IMR-90 (cell line): Measurements from ENCODE around the gene ADAMTS10. TPM values are rescaled to one million over a fixed set of nuclear protein-coding genes. Genes with fewer than 3 reads are reported as not detected.

Experiments used
- ATAC-seq: fragments of 200-7000 bp; cut with Tn5 transposase; 2 replicates; pipeline ENCODE4 v1.9.1; 2020; ENCODE audit warnings: low read depth, mild to moderate bottlenecking, moderate library complexity
- BruUV-seq: library from RNA; stranded (reverse); fragments of 400-500 nt; replicated peaks from 2 replicates; lab custom pipeline; 2021; lab: Mats Ljungman, UMichigan
- CTCF ChIA-PET: fragments of 300-600 bp; formaldehyde crosslinking; extraction: SDS; loops from one replicate; lab custom pipeline; 2021; ENCODE audit warnings: antibody characterized with exemption; lab: Yijun Ruan, JAX
- POLR2A ChIA-PET: fragments of 300-600 bp; sonication (Branson Sonifier 250); formaldehyde crosslinking; loops from one replicate; lab custom pipeline; 2022; ENCODE audit warnings: antibody characterized with exemption; ENCODE audit not compliant: unreplicated experiment; lab: Charles Lee
- DNase-seq: peaks from one replicate; pipeline ENCODE4 v3.0.0; 2013
- H2AFZ ChIP-seq: replicated peaks from 2 replicates; pipeline ENCODE3; 2013; ENCODE audit warnings: low read length, mild to moderate bottlenecking; ENCODE audit not compliant: poor library complexity
- H2AK5ac ChIP-seq: 2 replicates; pipeline ENCODE4 v1.6.1; 2013; ENCODE audit warnings: low read depth, low read length, inconsistent platforms
- H2AK9ac ChIP-seq: replicated peaks from 2 replicates; pipeline ENCODE3; 2013; ENCODE audit warnings: mild to moderate bottlenecking, low read depth, low read length, moderate library complexity; ENCODE audit not compliant: poor library complexity
- H2BK120ac ChIP-seq: 2 replicates; pipeline ENCODE4 v1.6.1; 2013; ENCODE audit warnings: low read depth, low read length, inconsistent platforms
- H2BK15ac ChIP-seq: 3 replicates; pipeline ENCODE4 v1.6.1; 2013; ENCODE audit warnings: low read depth, low read length, inconsistent platforms
- H2BK20ac ChIP-seq: 2 replicates; pipeline ENCODE4 v1.6.1; 2013; ENCODE audit warnings: low read depth, mild to moderate bottlenecking, inconsistent platforms, low read length, moderate library complexity
- H2BK5ac ChIP-seq: 2 replicates; pipeline ENCODE4 v1.6.1; 2013; ENCODE audit warnings: mild to moderate bottlenecking, low read depth, low read length, inconsistent platforms; ENCODE audit not compliant: poor library complexity, severe bottlenecking
- H3K14ac ChIP-seq: replicated peaks from 2 replicates; pipeline ENCODE4 v1.6.1; 2013; ENCODE audit warnings: low read depth, low read length, inconsistent platforms
- H3K18ac ChIP-seq: 2 replicates; pipeline ENCODE4 v1.6.1; 2013; ENCODE audit warnings: low read depth, low read length, control low read depth
- H3K23ac ChIP-seq: 2 replicates; pipeline ENCODE4 v1.6.1; 2013; ENCODE audit warnings: low read depth, low read length, inconsistent platforms
- H3K27ac ChIP-seq: 2 replicates; pipeline ENCODE4 v1.5.1; 2013; ENCODE audit warnings: mild to moderate bottlenecking, control low read depth, low read length; ENCODE audit not compliant: insufficient read depth
- H3K27me3 ChIP-seq: 2 replicates; pipeline ENCODE4 v1.6.1; 2013; ENCODE audit warnings: low read length; ENCODE audit not compliant: control insufficient read depth, insufficient read depth
- H3K36me3 ChIP-seq: 2 replicates; pipeline ENCODE4 v1.6.1; 2013; ENCODE audit warnings: low read length, mixed read lengths; ENCODE audit not compliant: control insufficient read depth, insufficient read depth
- H3K4ac ChIP-seq: 2 replicates; pipeline ENCODE4 v1.6.1; 2013; ENCODE audit warnings: low read depth, low read length, inconsistent platforms
- H3K4me1 ChIP-seq: 2 replicates; pipeline ENCODE4 v1.6.1; 2013; ENCODE audit warnings: low read length, mixed read lengths; ENCODE audit not compliant: control insufficient read depth, insufficient read depth
- H3K4me2 ChIP-seq: 2 replicates; pipeline ENCODE4 v1.6.1; 2013; ENCODE audit warnings: low read depth, mild to moderate bottlenecking, control low read depth, low read length, moderate library complexity
- H3K4me3 ChIP-seq: 2 replicates; pipeline ENCODE4 v1.5.1; 2013; ENCODE audit warnings: low read depth, mild to moderate bottlenecking, control low read depth, low read length, moderate library complexity; ENCODE audit not compliant: insufficient read depth
- H3K56ac ChIP-seq: 2 replicates; pipeline ENCODE4 v1.6.1; 2013; ENCODE audit warnings: low read length, inconsistent platforms; ENCODE audit not compliant: insufficient read depth; ENCODE audit errors: extremely low read depth
- H3K79me1 ChIP-seq, 2 experiments: 2 replicates each; pipeline ENCODE4 v1.6.1; 2013; ENCODE audit warnings: low read length in 2 of 2, inconsistent platforms in 1 of 2, low read depth in 1 of 2
- H3K9ac ChIP-seq: 2 replicates; pipeline ENCODE4 v1.6.1; 2013; ENCODE audit warnings: low read depth, low read length, control low read depth
- H3K9me1 ChIP-seq: 2 replicates; pipeline ENCODE4 v1.6.1; 2013; ENCODE audit warnings: low read length, inconsistent platforms; ENCODE audit not compliant: insufficient read depth
- H3K9me3 ChIP-seq: 2 replicates; pipeline ENCODE4 v1.6.1; 2013; ENCODE audit warnings: low read length; ENCODE audit not compliant: control insufficient read depth, insufficient read depth
- H4K20me1 ChIP-seq: 2 replicates; pipeline ENCODE4 v1.6.1; 2013; ENCODE audit warnings: low read length, inconsistent platforms; ENCODE audit not compliant: insufficient read depth
- H4K5ac ChIP-seq: 2 replicates; pipeline ENCODE4 v1.6.1; 2013; ENCODE audit warnings: mild to moderate bottlenecking, low read depth, low read length, control low read depth
- H4K8ac ChIP-seq, 2 experiments: 2 replicates each; pipeline ENCODE4 v1.6.1; 2013; ENCODE audit warnings: low read depth in 2 of 2, low read length in 2 of 2, control low read depth in 1 of 2, inconsistent platforms in 1 of 2
- H4K91ac ChIP-seq: 2 replicates; pipeline ENCODE4 v1.6.1; 2013; ENCODE audit warnings: low read depth, low read length, inconsistent platforms; ENCODE audit not compliant: insufficient read depth
- CHD1 ChIP-seq: IDR thresholded peaks from 2 replicates; pipeline ENCODE4 v1.6.1; 2012; ENCODE audit warnings: low read depth, low read length, improper control_type of control experiment
- FOS ChIP-seq: fragments of 150-350 bp; IDR thresholded peaks from 2 replicates; pipeline ENCODE4 v1.6.1; 2016; ENCODE audit warnings: low read depth, low read length
- MAFK ChIP-seq: IDR thresholded peaks from 2 replicates; pipeline ENCODE4 v1.6.1; 2012; ENCODE audit warnings: low read depth, low read length, improper control_type of control experiment
- RAD21 ChIP-seq: IDR thresholded peaks from 2 replicates; pipeline ENCODE4 v1.6.1; 2012; ENCODE audit warnings: low read length, improper control_type of control experiment
- RCOR1 ChIP-seq: IDR thresholded peaks from 2 replicates; pipeline ENCODE4 v1.6.1; 2012; ENCODE audit warnings: mild to moderate bottlenecking, low read length, improper control_type of control experiment; ENCODE audit not compliant: insufficient replicate concordance
- RFX5 ChIP-seq: IDR thresholded peaks from 2 replicates; pipeline ENCODE4 v1.8.0; 2012; ENCODE audit warnings: low read depth, mild to moderate bottlenecking, low read length, moderate library complexity
- SMC3 ChIP-seq: fragments of 150-350 bp; IDR thresholded peaks from 2 replicates; pipeline ENCODE4 v1.6.1; 2016; ENCODE audit warnings: low read depth, mild to moderate bottlenecking, antibody characterized with exemption, low read length, moderate library complexity
- WGBS, 2 experiments: methylation state at CpG; one replicate each; pipeline versions ENCODE4 v1.1.5 to v1.1.7; 2013; ENCODE audit warnings: missing lambda C conversion rate in 2 of 2; ENCODE audit not compliant: insufficient read length in 1 of 2; ENCODE audit errors: extremely low coverage in 2 of 2; 5-methylcytosine and 5-hydroxymethylcytosine counted together
- dilution Hi-C: fragments of 300-500 bp; cut with HindIII; formaldehyde crosslinking; loops from one replicate; pipeline ENCODE4 v1.14.3; 2018; ENCODE audit warnings: low sequenced_read_pairs; ENCODE audit not compliant: unreplicated experiment
- in situ Hi-C: fragments of 300-500 bp; cut with MboI; formaldehyde crosslinking; loops from 3 replicates; pipeline ENCODE4 v1.14.3; 2019; ENCODE audit warnings: low sequenced_read_pairs, inconsistent platforms, mixed read lengths
- intact Hi-C: fragments of 100-400 bp; cut with micrococcal nuclease; formaldehyde crosslinking; loops from 2 replicates; pipeline ENCODE4 v1.10.0; 2022
- polyA plus RNA-seq, 3 experiments: library from polyadenylated mRNA; depleted of rRNA; stranded (reverse); fragments of >200 nt; gene quantifications; 2 replicates each; pipeline ENCODE4 v1.2.3, GENCODE V29; 2012; ENCODE audit warnings: low replicate concordance in 1 of 3
- total RNA-seq: library from RNA; depleted of rRNA; stranded (reverse); fragments of >200 nt; gene quantifications from 2 replicates; pipeline ENCODE4 v1.2.3, GENCODE V29; 2012
- TF ChIP-seq, protein P1 (sequence below): fragments of 150-350 bp; IDR thresholded peaks from 2 replicates; pipeline ENCODE4 v1.6.1; 2017; ENCODE audit warnings: mild to moderate bottlenecking, antibody characterized with exemption, low read length, low read depth
- TF ChIP-seq, protein P2 (sequence below): conservative IDR thresholded peaks from 2 replicates; pipeline ENCODE4 v1.5.1; 2012; ENCODE audit warnings: mild to moderate bottlenecking, low read depth, low read length, improper control_type of control experiment

The ADAMTS10 gene
- total and polyA plus RNA-seq, 2 of the 4 experiments (the other 2 are of a cell fraction) = 3.4 to 11.5 TPM

DNA sequence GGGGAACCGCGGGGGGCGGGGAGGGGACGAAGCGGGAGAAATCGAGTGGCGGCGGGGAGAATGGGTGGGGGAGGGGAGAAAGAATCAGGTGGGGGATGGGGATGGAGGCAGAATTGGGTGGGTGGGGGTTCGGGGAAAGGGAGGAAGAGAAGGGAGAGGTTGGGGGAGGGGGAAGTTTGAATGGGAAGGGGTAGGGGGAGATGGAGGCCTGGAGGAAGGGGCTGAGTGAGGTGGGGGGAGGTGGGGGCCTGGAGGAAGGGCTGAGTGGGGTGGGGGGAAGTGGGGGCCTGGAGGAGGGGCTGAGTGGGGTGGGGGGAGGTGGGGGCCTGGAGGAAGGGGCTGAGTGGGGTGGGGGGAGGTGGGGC, 403 bp upstream of the ADAMTS10 start:
- POLR2A ChIA-PET = no interaction called here

More for the DNA sequence above, 403 bp upstream of the ADAMTS10 start:
- Histone ChIP-seq H3K4me2 (no peak overlapping the region), H3K9me3 (no peaks in the 10 kb centered on the region), H3K18ac (no peak overlapping the region), H4K91ac (no peak overlapping the region), H3K23ac (no peak overlapping the region), H2BK120ac (no peak overlapping the region), H3K27me3 (no peaks in the 10 kb centered on the region), H3K4me3 (no peak overlapping the region; the same call in 1 of the 2 replicates), H3K14ac (no peak overlapping the region), H3K9me1 (peaks cover 3% of the 10 kb centered on the region), H3K27ac (no peak overlapping the region), H3K79me1 (peaks cover 5 to 32% of the 10 kb centered on the region in 2 experiments), H4K8ac (no peak overlapping the region), H2BK20ac (no peak overlapping the region), H3K4me1 (peaks cover 6% of the 10 kb centered on the region), H3K36me3 (no peaks in the 10 kb centered on the region), H3K9ac (no peak overlapping the region), H4K20me1 (0 out of 2 replicates have a peak, but pooled peaks cover 5% of the 10 kb centered on the region), H2AK5ac (no peak overlapping the region), H3K56ac (no peak overlapping the region), H2BK15ac (no peak overlapping the region), H3K4ac (no peak overlapping the region), H2AFZ (no peak overlapping the region), H4K5ac (no peak overlapping the region), H2AK9ac (no peak overlapping the region), H2BK5ac (no peak overlapping the region)
- BruUV-seq = no TSS peak
- dilution Hi-C loops (no loop called here), intact Hi-C loops (no loop called here), in situ Hi-C loops (no loop called here)
- DNase-seq = no peak
- TF ChIP-seq SMC3 (no peak), RCOR1 (no peak), FOS (no peak), CHD1 (no peak), RAD21 (no peak), RFX5 (no peak), MAFK (no peak)
- TF ChIP-seq, protein P1, sequence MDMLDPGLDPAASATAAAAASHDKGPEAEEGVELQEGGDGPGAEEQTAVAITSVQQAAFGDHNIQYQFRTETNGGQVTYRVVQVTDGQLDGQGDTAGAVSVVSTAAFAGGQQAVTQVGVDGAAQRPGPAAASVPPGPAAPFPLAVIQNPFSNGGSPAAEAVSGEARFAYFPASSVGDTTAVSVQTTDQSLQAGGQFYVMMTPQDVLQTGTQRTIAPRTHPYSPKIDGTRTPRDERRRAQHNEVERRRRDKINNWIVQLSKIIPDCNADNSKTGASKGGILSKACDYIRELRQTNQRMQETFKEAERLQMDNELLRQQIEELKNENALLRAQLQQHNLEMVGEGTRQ = no peak
- TF ChIP-seq, protein P2, sequence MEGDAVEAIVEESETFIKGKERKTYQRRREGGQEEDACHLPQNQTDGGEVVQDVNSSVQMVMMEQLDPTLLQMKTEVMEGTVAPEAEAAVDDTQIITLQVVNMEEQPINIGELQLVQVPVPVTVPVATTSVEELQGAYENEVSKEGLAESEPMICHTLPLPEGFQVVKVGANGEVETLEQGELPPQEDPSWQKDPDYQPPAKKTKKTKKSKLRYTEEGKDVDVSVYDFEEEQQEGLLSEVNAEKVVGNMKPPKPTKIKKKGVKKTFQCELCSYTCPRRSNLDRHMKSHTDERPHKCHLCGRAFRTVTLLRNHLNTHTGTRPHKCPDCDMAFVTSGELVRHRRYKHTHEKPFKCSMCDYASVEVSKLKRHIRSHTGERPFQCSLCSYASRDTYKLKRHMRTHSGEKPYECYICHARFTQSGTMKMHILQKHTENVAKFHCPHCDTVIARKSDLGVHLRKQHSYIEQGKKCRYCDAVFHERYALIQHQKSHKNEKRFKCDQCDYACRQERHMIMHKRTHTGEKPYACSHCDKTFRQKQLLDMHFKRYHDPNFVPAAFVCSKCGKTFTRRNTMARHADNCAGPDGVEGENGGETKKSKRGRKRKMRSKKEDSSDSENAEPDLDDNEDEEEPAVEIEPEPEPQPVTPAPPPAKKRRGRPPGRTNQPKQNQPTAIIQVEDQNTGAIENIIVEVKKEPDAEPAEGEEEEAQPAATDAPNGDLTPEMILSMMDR = no peak
- CTCF ChIA-PET = no interaction called here
- 100% methylated on average over 1 of the region's 9 CpGs; no CpG with 5 or more reads in 1 of the 2 experiments for WGBS, 2 experiments
- ATAC-seq = no peak
